ENCODE data around the gene BACE2.

DNA sequence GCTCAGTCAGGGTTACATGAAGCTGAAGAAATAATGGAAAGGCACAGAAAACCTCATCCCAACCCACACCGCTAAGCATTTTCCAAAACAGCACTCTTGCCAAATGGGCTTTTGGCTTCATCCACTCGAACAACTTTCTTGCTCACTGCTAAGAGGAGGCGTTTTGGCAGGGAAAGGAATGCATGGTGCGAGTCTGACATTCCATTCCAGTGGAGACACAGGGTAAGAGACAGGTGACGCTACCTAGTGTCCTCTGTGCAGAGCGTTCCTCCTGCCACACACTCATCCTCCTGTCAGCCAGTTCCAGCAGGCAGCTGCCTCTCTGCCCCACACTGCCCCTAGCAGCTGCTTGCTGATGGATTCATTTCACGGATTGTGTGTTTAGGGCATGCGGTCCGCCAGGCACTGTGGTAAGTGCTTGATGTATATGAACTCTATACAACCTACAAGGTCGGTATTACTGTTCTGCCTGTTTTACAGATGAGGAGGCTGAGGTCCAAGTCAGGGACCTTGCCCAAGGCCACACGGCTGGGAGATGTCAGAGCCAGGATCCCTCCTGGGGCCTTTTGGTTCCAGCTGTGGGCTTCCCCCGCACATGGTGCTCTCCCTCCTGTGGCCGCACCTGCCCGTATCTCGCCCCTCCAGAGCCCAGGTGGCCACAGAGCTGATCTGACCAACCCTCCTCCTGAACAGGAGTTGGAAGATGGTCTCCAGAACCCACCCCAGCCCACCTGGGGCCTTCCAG lies 25.7 kb upstream of the BACE2 start:
- TF ChIP-seq CEBPB (IDR thresholded peaks at IDR 0.05; ENCODE audit: low read depth, low read length), result no peak
- TF ChIP-seq, protein P1, sequence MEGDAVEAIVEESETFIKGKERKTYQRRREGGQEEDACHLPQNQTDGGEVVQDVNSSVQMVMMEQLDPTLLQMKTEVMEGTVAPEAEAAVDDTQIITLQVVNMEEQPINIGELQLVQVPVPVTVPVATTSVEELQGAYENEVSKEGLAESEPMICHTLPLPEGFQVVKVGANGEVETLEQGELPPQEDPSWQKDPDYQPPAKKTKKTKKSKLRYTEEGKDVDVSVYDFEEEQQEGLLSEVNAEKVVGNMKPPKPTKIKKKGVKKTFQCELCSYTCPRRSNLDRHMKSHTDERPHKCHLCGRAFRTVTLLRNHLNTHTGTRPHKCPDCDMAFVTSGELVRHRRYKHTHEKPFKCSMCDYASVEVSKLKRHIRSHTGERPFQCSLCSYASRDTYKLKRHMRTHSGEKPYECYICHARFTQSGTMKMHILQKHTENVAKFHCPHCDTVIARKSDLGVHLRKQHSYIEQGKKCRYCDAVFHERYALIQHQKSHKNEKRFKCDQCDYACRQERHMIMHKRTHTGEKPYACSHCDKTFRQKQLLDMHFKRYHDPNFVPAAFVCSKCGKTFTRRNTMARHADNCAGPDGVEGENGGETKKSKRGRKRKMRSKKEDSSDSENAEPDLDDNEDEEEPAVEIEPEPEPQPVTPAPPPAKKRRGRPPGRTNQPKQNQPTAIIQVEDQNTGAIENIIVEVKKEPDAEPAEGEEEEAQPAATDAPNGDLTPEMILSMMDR (conservative IDR thresholded peaks at IDR 0.05; ENCODE audit: low read depth, low read length), result no peak
- TF ChIP-seq, protein P2, sequence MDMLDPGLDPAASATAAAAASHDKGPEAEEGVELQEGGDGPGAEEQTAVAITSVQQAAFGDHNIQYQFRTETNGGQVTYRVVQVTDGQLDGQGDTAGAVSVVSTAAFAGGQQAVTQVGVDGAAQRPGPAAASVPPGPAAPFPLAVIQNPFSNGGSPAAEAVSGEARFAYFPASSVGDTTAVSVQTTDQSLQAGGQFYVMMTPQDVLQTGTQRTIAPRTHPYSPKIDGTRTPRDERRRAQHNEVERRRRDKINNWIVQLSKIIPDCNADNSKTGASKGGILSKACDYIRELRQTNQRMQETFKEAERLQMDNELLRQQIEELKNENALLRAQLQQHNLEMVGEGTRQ (IDR thresholded peaks at IDR 0.05; ENCODE audit: low read depth, low read length), result no peak
- no peak for TF ChIP-seq RFX5 (IDR thresholded peaks at IDR 0.05; ENCODE audit: low read depth, low read length)
- no peak for TF ChIP-seq POLR2A (IDR thresholded peaks at IDR 0.05; ENCODE audit: low read depth, low read length)
- no peak for TF ChIP-seq RCOR1 (IDR thresholded peaks at IDR 0.05; ENCODE audit: insufficient replicate concordance, low read length)
- no peak for TF ChIP-seq MXI1 (IDR thresholded peaks at IDR 0.05; ENCODE audit: borderline replicate concordance, low read depth, low read length)
- TF ChIP-seq NFE2L2 (IDR thresholded peaks at IDR 0.05; ENCODE audit: low read depth, low read length), result no peak
- no peak for TF ChIP-seq SMC3 (IDR thresholded peaks at IDR 0.05; ENCODE audit: low read depth, low read length)

All from IMR-90 (cell line).